Gastrocnemius medialis (tissue), 4 donors: Measurements from ENCODE around the gene PDS5A.

Experiments
- POLR2A ChIP-seq, 2 donors: fragments of 450-650 bp; IDR thresholded peaks; one replicate each; pipeline ENCODE4 v1.6.1; 2017; ENCODE audit warnings: antibody characterized with exemption in 2 of 2, mild to moderate bottlenecking in 2 of 2, moderate library complexity in 2 of 2
- TF ChIP-seq, protein P1 (sequence below), 5 experiments: fragments of 450-650 bp in 3 of 5; fragments of 200-600 bp in 2 of 5; sonication (generic) in 2 of 5; IDR thresholded peaks in 4 of 5; conservative IDR thresholded peaks in 1 of 5; 1 replicate in 4 of 5; 2 replicates in 1 of 5; pipeline ENCODE4 v1.5.1; 2016 to 2019; ENCODE audit warnings: antibody characterized with exemption in 5 of 5, mild to moderate bottlenecking in 3 of 5, moderate library complexity in 3 of 5

DNA sequence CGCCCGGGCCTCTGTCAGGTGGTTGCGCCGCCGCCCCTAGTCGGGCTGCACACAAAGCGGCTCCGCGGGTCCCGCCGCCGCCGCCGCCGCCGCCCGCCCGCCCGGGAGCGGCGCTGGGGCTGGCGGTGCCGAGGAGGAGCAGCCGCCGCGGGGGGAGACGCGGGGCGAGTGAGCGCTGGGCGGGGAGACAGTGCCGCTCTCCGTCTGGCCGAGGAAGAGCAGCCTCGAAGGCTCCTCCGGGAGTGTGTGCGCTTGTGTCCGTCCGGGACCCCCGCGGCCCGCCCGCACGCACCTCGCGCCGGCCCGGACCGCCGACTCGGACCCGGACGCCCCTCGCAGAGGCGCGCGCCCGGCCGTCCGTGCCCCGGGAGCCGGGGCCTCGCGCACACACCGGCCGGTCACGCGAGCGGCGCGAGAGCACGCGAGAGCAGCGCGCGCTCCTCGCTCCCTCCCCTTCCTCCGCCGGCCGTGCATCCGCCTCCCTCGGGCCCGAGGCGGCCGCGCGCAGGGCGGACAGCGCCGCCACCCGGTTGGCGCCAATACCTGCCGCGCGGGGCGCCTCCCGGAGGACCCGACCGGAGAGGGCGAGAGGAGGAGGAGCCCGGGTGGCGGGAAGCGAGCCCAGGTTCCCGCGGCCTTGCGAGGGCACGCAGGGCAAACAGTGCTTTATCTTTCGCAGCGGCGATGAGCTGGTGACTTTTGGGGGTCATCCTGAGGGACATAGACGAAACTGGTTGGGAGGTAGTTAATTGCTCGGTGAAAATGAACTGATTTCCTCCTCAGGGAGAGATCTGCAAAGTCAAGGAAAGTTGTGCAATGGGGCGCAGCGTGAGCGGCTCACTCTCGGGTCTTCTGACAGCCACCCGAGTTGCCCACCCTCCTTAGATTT is at the start of gene PDS5A:
- TF ChIP-seq, protein P1, sequence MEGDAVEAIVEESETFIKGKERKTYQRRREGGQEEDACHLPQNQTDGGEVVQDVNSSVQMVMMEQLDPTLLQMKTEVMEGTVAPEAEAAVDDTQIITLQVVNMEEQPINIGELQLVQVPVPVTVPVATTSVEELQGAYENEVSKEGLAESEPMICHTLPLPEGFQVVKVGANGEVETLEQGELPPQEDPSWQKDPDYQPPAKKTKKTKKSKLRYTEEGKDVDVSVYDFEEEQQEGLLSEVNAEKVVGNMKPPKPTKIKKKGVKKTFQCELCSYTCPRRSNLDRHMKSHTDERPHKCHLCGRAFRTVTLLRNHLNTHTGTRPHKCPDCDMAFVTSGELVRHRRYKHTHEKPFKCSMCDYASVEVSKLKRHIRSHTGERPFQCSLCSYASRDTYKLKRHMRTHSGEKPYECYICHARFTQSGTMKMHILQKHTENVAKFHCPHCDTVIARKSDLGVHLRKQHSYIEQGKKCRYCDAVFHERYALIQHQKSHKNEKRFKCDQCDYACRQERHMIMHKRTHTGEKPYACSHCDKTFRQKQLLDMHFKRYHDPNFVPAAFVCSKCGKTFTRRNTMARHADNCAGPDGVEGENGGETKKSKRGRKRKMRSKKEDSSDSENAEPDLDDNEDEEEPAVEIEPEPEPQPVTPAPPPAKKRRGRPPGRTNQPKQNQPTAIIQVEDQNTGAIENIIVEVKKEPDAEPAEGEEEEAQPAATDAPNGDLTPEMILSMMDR (IDR thresholded peaks at IDR 0.05 in 4 of 5, conservative IDR thresholded peaks at IDR 0.05 in 1 of 5), result peak; percentile 69 to 97 (median 97)
- TF ChIP-seq POLR2A (IDR thresholded peaks at IDR 0.05), result peak; percentile 92 to 94
